AG10803 (cell line): ENCODE measurements around the gene PIK3C2G.

Experiments used
- DNase-seq: peaks from one replicate; pipeline ENCODE4 v3.0.0; 2010; ENCODE audit warnings: low read depth
- H3K4me3 ChIP-seq: 2 replicates; pipeline ENCODE4 v1.5.1; 2011; ENCODE audit warnings: mild to moderate bottlenecking, low read length, control low read depth
- CTCF ChIP-seq: conservative IDR thresholded peaks from 2 replicates; pipeline ENCODE4 v1.5.1; 2011; ENCODE audit warnings: mild to moderate bottlenecking, low read length, control low read depth, inconsistent platforms

The PIK3C2G gene

GRCh38 chr12:18332173-18332572 lies 70.9 kb downstream of the PIK3C2G start:
- no peak for DNase-seq
- TF ChIP-seq CTCF = no peak
- H3K4me3 ChIP-seq = no peak overlapping the region

- DNase-seq = no peak
- TF ChIP-seq CTCF = no peak
These were observed 78.3 kb downstream of the PIK3C2G start for GRCh38 chr12:18339633-18340032.

GRCh38 chr12:18340186-18340585 lies 78.9 kb downstream of the PIK3C2G start:
- DNase-seq = peak; percentile 39
- H3K4me3 ChIP-seq = no peak overlapping the region
- TF ChIP-seq CTCF = no peak

More at GRCh38 chr12:18339633-18340032, 78.3 kb downstream of the PIK3C2G start:
- no peak overlapping the region for H3K4me3 ChIP-seq

GRCh38 chr12:18340786-18341185 lies 79.5 kb downstream of the PIK3C2G start:
- no peak overlapping the region for H3K4me3 ChIP-seq
- no peak for TF ChIP-seq CTCF
- peak; percentile 58 for DNase-seq

- DNase-seq = no peak
- no peak overlapping the region for H3K4me3 ChIP-seq
- TF ChIP-seq CTCF = no peak
These were observed 82.4 kb downstream of the PIK3C2G start for GRCh38 chr12:18343708-18344107.

- TF ChIP-seq CTCF = no peak
- DNase-seq = peak; percentile 30
These were observed 83.9 kb downstream of the PIK3C2G start for GRCh38 chr12:18345021-18345735.

GRCh38 chr12:18352312-18352711 lies 91.0 kb downstream of the PIK3C2G start:
- DNase-seq = no peak
- no peak for TF ChIP-seq CTCF

More at GRCh38 chr12:18345021-18345735, 83.9 kb downstream of the PIK3C2G start:
- no peak overlapping the region for H3K4me3 ChIP-seq

More at GRCh38 chr12:18352312-18352711, 91.0 kb downstream of the PIK3C2G start:
- H3K4me3 ChIP-seq = no peak overlapping the region
